ENCODE results near the gene MED15. TPM values are rescaled to one million over a fixed set of nuclear protein-coding genes. Genes with fewer than 3 reads are reported as not detected.
A peak's percentile ranks its signal among the peaks of the same experiment; 100 is the strongest.
"Not testable (repeated sequence)": the region's sequence is repeated elsewhere in the genome, so short reads cannot be mapped to it uniquely, and the experiment has no call there.

Gene MED15
- total RNA-seq, 8 experiments from 2014 or later: 14.3 to 48.2 (median 22.8) TPM

DNA sequence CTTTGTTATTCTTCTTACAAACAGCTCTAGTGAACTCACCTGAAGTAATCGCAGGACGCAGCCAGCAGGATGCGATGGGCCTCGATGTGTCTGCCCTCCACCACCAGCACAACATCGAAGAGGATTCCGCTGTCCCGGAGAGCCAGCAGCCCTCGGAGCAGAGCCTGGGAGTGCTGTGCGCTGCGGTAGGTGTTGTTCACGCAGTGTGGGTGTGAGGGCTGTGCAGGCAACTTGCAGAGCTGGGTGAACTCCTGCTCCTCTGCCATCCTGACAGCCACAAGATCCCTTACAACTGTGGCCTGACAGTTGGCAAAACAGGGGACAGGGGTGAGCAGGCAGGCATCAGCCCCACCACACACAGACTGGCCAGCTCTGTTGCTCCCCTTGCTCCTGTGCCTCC lies 18.5 kb upstream of the MED15 start:
- ATAC-seq (replicated peaks in 6 of 8): no peak
- in situ Hi-C loops (cut with MboI; ENCODE audit: low pct_unique_long_range_greater_than_20kb in 2 of 9, low sequenced_read_pairs in 9 of 9, unreplicated experiment in 9 of 9): no loop called here

DNA sequence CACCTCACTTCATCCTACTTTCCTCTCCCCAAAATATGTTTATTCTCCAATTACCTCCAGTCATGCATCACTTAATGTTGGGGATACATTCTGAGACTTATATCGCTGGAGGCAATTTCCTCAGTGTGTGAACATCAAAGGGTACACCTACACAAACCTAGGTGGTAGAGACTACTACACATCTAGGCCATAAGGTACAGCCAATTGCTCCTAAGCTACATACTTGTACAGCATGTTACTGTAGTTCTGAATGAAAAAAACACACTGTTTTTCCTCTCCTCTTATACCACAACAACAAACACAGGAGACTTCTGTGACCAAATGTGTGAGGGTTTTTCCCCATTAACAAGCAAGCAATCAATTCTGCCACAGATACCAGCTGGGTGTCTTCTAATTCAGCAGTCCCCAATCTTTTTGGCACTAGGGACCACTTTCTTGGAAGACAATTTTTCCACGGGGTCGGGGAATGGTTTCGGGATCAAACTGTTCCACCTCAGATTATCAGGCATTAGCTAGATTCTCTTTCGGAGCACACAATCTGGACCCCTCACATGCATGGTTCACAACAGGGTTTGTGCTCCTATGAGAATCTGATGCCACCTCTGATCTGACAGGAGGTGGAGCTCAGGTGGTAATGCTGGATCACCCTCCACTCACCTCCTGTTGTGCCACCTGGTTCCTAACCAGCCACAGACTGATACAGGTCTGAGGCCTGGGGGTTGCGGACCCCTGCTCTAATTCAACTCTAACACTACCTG lies 17.0 kb upstream of the MED15 start:
- WGBS, 10 experiments: 60 to 100% (median 95%) methylated on average over 1 to 6 of the region's 6 CpGs; no CpG with 5 or more reads in 5 of the 10 experiments

More for the DNA sequence above, 18.5 kb upstream of the MED15 start:
- WGBS, 10 experiments: 33 to 100% (median 80%) methylated on average over 1 to 7 of the region's 11 CpGs; no CpG with 5 or more reads in 3 of the 10 experiments
- Histone ChIP-seq H3K4me3 (no peak overlapping the region), H3K27ac (no peak overlapping the region), H3K4me1 (replicated peaks in 1 of 2) (no peaks in the 10 kb centered on the region)

DNA sequence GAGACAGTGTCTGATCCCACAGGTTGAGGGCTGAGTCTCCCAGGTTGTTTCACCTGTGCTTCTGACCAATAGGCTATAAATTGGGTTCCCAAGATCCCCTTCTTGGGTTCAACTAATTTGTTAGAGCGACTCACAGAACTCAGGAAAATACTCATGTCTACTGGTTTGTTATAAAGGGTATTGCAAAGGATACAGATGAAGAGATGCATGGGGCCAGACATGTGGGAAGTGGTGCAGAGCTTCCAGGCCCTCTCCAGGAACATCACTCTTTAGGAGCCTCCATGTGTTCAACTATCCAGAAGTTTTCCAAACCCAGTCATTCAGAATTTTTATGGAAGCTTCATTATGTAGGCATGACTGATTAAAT lies 16.5 kb upstream of the MED15 start:
- 83 to 100% (median 100%) methylated on average over 1 of the region's 1 CpG; no CpG with 5 or more reads in 5 of the 10 experiments for WGBS, 10 experiments
- Histone ChIP-seq H3K27ac (no peak overlapping the region), H3K4me3 (no peak overlapping the region), H3K4me1 (replicated peaks in 1 of 2) (peaks cover 4 to 6% of the 10 kb centered on the region in 2 donors)
- in situ Hi-C loops (cut with MboI; ENCODE audit: low pct_unique_long_range_greater_than_20kb in 2 of 9, low sequenced_read_pairs in 9 of 9, unreplicated experiment in 9 of 9): no loop called here
- ATAC-seq (replicated peaks in 6 of 8): no peak

More for the DNA sequence above, 17.0 kb upstream of the MED15 start:
- H3K27ac ChIP-seq: no peak overlapping the region
- in situ Hi-C loops (cut with MboI; ENCODE audit: low pct_unique_long_range_greater_than_20kb in 2 of 9, low sequenced_read_pairs in 9 of 9, unreplicated experiment in 9 of 9): no loop called here
- peaks cover 4 to 6% of the 10 kb centered on the region in 2 donors for H3K4me1 ChIP-seq (replicated peaks in 1 of 2)
- H3K4me3 ChIP-seq: no peak overlapping the region
- no peak for ATAC-seq (replicated peaks in 6 of 8)

GRCh38 chr22:20491346-20491745 lies 16.1 kb upstream of the MED15 start:
- 67 to 100% (median 93%) methylated on average over 1 to 2 of the region's 2 CpGs; no CpG with 5 or more reads in 3 of the 10 experiments for WGBS, 10 experiments
- no peak for ATAC-seq (replicated peaks in 6 of 8)
- H3K4me1 ChIP-seq (replicated peaks in 1 of 2): peaks cover 4 to 6% of the 10 kb centered on the region in 2 donors

DNA sequence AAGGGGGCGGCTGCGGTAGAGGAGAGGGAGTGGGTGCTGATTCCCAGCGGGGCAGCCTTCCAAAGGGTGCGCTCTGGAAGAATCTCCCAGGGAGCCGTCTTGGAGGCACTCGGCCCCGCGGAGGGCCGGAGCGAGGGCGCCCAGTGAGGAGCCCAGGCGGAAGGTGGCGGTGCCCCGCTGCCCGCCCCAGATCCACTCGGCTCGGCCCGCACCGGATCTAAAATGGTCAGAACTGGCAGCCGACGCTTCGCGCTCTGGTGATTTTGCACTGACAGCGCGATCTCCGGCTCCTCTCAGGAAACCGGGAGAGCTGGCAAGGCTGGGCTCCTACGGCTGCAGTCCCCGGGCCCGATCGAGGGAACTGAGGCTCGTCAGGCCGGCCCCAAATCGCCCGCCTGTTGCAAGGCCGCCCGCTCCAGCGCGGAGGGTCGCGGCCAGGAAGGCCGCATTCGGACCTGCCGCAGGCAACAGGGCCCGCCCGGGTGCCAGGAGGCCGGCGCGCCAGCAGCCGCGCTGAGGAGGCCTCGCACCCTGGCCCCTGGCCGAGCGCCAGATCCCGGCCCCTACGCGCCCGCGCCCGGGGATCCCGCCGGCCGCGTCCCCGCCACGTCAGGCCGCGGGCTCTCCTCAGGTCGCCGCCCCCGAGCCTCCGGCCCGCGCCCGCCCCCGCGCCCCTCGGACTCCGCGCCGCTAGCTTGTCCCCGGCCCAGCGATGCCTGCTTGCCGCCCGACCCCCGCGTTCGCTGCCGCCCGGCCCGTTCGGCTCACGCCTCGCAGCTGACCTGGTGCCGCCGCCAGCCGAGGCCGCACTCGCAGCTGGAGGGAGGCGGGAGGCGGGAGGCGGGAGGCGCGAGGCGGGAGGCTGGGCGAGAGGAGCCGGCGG lies 12.2 kb upstream of the MED15 start, which contains the start of gene KLHL22:
Gene KLHL22 (minus strand): TSS at position 818 of the 883 bp plus-strand sequence. CDS start 6,584 bp downstream, outside the sequence.
- ATAC-seq (replicated peaks in 6 of 8): peak; percentile 4 to 60 (median 49)

More at GRCh38 chr22:20491346-20491745, 16.1 kb upstream of the MED15 start:
- H3K4me3 ChIP-seq: no peak overlapping the region
- H3K27ac ChIP-seq: no peak overlapping the region
- in situ Hi-C loops (cut with MboI; ENCODE audit: low pct_unique_long_range_greater_than_20kb in 2 of 9, low sequenced_read_pairs in 9 of 9, unreplicated experiment in 9 of 9): no loop called here

GRCh38 chr22:20495861-20496681 lies 11.3 kb upstream of the MED15 start:
- Histone ChIP-seq H3K4me1 (replicated peaks in 1 of 2) (peaks cover 4 to 9% of the 10 kb centered on the region in 2 donors), H3K27ac (peak overlapping the region; percentile 85 to 93), H3K4me3 (peak overlapping the region; percentile 56 to 84 (median 70))
- in situ Hi-C loops (cut with MboI; ENCODE audit: low pct_unique_long_range_greater_than_20kb in 2 of 9, low sequenced_read_pairs in 9 of 9, unreplicated experiment in 9 of 9): no loop called here
- ATAC-seq (replicated peaks in 6 of 8): peak; percentile 80 to 92 (median 90)
- 0 to 4% (median 0%) methylated on average over 1 to 5 of the region's 54 CpGs; no CpG with 5 or more reads in 7 of the 10 experiments for WGBS, 10 experiments

More for the DNA sequence above, 12.2 kb upstream of the MED15 start, which contains the start of gene KLHL22:
- Histone ChIP-seq H3K27ac (peak within 1 kb of the TSS; percentile 85 to 93), H3K4me3 (peak within 1 kb of the TSS; percentile 56 to 84 (median 70)), H3K4me1 (replicated peaks in 1 of 2) (peaks cover 4 to 9% of the 10 kb centered on the region in 2 donors)
- WGBS, 10 experiments: 0 to 10% (median 0%) methylated on average over 2 to 16 of the region's 108 CpGs; no CpG with 5 or more reads in 4 of the 10 experiments
- in situ Hi-C loops (cut with MboI; ENCODE audit: low pct_unique_long_range_greater_than_20kb in 2 of 9, low sequenced_read_pairs in 9 of 9, unreplicated experiment in 9 of 9): no loop called here

- ATAC-seq (replicated peaks in 6 of 8): no peak
- Histone ChIP-seq H3K27ac (no peak overlapping the region), H3K4me3 (no peak overlapping the region), H3K4me1 (replicated peaks in 1 of 2) (peaks cover 4 to 9% of the 10 kb centered on the region in 2 donors)
- WGBS, 10 experiments: 80 to 100% (median 93%) methylated on average over 1 to 3 of the region's 3 CpGs; no CpG with 5 or more reads in 4 of the 10 experiments
- in situ Hi-C loops (cut with MboI; ENCODE audit: low pct_unique_long_range_greater_than_20kb in 2 of 9, low sequenced_read_pairs in 9 of 9, unreplicated experiment in 9 of 9): no loop called here
Observed at GRCh38 chr22:20497426-20497825, 10.0 kb upstream of the MED15 start.

DNA sequence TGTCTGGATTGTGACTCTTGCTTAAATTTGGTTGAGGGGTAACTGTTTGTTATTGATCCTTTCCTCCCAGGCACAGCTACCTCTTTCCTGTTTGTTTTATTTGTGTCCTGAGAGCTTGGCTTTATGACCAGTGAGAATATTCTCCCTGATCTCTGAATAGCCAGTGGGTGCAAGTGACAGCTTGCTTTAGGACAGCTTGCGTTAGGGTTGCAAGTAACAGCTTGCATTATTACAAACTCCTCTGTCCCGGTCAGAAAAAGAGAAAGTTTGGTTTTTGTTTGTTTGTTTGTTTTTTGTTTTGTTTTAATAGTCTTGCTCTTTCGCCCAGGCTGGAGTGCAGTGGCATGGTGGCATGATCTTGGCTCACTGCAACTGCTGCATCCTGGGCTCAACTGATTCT lies 8.5 kb upstream of the MED15 start:
- WGBS, 10 experiments: 44 to 100% (median 69%) methylated on average over 1 to 3 of the region's 3 CpGs; no CpG with 5 or more reads in 2 of the 10 experiments
- no peak for ATAC-seq (replicated peaks in 6 of 8)
- no peak overlapping the region for H3K4me3 ChIP-seq
- in situ Hi-C loops (cut with MboI; ENCODE audit: low pct_unique_long_range_greater_than_20kb in 2 of 9, low sequenced_read_pairs in 9 of 9, unreplicated experiment in 9 of 9): no loop called here
- peaks cover 4 to 9% of the 10 kb centered on the region in 2 donors for H3K4me1 ChIP-seq (replicated peaks in 1 of 2)
- H3K27ac ChIP-seq: no peak overlapping the region

- Histone ChIP-seq H3K27ac (no peak overlapping the region), H3K4me3 (no peak overlapping the region), H3K4me1 (replicated peaks in 1 of 2) (peaks cover 0 to 5% of the 10 kb centered on the region in 2 donors)
- no peak for ATAC-seq (replicated peaks in 6 of 8)
- in situ Hi-C loops (cut with MboI; ENCODE audit: low pct_unique_long_range_greater_than_20kb in 2 of 9, low sequenced_read_pairs in 9 of 9, unreplicated experiment in 9 of 9): no loop called here
- WGBS, 10 experiments: 79 to 92% (median 86%) methylated on average over 1 to 6 of the region's 7 CpGs; no CpG with 5 or more reads in 7 of the 10 experiments
Observed at GRCh38 chr22:20499769-20500168, 7.6 kb upstream of the MED15 start.

GRCh38 chr22:20503816-20504215 lies 3.6 kb upstream of the MED15 start:
- in situ Hi-C loops (cut with MboI; ENCODE audit: low pct_unique_long_range_greater_than_20kb in 2 of 9, low sequenced_read_pairs in 9 of 9, unreplicated experiment in 9 of 9): no loop called here
- no peak overlapping the region for H3K4me3 ChIP-seq
- peaks cover 7 to 9% of the 10 kb centered on the region in 2 donors for H3K4me1 ChIP-seq (replicated peaks in 1 of 2)
- WGBS, 10 experiments: 60 to 100% (median 80%) methylated on average over 1 of the region's 2 CpGs; no CpG with 5 or more reads in 7 of the 10 experiments
- no peak overlapping the region for H3K27ac ChIP-seq
- peak in 1 of 8 experiments; percentile 10 for ATAC-seq (replicated peaks in 6 of 8)

DNA sequence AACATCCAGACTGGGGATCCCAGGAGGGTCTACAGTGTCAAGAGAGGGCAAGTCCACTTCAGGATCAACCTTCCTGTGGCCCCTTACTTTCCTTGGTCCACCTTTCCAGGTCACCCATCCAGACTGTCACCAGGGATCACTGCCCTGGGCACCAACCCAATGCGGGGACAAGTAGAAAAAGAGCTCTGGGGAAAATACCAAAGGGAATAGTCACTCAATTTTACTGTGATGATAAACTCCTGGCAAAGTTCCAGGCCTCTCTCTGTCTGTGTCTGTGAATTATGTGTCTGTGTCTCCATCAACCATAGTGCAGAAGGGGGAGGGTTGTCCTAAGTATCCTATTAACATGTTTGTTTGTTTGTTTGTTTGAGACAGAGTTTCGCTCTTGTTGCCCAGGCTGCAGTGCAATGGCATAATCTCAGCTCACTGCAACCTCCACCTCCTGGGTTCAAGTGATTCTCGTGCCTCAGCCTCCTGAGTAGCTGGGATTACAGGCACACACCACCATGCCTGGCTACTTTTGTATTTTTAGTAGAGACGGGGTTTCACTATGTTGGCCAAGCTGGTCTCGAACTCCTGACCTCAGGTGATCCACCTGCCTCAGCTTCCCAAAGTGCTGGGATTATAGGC lies 3.0 kb upstream of the MED15 start:
- in situ Hi-C loops (cut with MboI; ENCODE audit: low pct_unique_long_range_greater_than_20kb in 2 of 9, low sequenced_read_pairs in 9 of 9, unreplicated experiment in 9 of 9); ATAC-seq (replicated peaks in 6 of 8); H3K27ac ChIP-seq; H3K4me3 ChIP-seq: not testable (repeated sequence)
- WGBS, 10 experiments: 67 to 80% (median 71%) methylated on average over 1 to 4 of the region's 5 CpGs; no CpG with 5 or more reads in 6 of the 10 experiments
- peaks cover 11 to 15% of the 10 kb centered on the region in 2 donors for H3K4me1 ChIP-seq (replicated peaks in 1 of 2)

Measured in motor neuron (in vitro differentiated cells).